GM12872 (cell line): ENCODE measurements around the gene GCC1.

Experiments
- CTCF ChIP-seq: IDR thresholded peaks from 3 replicates; pipeline ENCODE4 v1.5.1; 2011; ENCODE audit warnings: low read depth, mild to moderate bottlenecking, low read length, moderate library complexity; ENCODE audit not compliant: insufficient read depth

GCC1 gene

DNA sequence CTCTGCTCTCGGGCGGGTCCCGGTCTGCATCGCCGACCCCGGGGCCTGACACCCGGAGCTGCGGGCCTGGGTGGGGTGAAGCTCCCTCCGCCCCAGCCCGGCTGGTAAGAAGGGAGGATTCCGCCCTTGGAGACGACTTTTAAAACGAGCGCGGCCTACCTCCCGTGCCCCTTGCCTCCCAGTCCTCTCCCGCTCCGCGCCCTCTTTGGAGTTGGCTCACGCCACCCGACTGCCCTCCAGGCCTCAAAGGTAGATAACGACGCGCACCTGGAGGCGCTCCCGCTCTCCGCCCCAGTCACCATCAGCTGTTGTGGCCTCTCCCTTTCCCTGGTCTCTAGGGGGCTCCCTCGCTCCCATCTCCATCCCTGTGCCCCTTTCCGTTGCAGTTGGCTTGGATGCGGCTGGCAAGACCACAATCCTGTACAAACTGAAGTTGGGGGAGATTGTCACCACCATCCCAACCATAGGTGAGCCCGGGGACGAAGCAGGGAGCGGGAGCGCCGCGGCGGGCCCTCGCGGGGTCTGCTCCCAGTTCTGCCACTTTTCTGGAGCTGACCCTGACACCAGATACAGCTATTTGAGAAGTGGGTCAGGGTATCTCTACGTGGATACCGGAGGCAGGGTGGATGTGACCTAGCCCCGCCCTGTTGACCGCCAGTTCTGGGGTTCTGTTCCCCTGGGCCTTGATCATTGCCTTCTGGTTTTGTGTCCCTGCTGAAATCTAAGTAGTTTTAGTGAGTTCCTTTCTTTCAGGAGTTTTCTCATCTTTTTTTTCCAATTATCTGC, 3.5 kb upstream of the GCC1 start:
- peak; percentile 49 for TF ChIP-seq CTCF

GRCh38 chr7:127588019-127588696, 2.8 kb upstream of the GCC1 start, which contains the start of gene ARF5:
Gene ARF5 (plus strand): TSS chr7:127588411. CDS start chr7:127588499, 88 bp downstream.
- TF ChIP-seq CTCF, result no peak

- TF ChIP-seq CTCF, result no peak
These were observed 2.2 kb upstream of the GCC1 start for GRCh38 chr7:127587663-127588018.

GRCh38 chr7:127586346-127586745, 950 bp upstream of the GCC1 start:
- TF ChIP-seq CTCF, result no peak

DNA sequence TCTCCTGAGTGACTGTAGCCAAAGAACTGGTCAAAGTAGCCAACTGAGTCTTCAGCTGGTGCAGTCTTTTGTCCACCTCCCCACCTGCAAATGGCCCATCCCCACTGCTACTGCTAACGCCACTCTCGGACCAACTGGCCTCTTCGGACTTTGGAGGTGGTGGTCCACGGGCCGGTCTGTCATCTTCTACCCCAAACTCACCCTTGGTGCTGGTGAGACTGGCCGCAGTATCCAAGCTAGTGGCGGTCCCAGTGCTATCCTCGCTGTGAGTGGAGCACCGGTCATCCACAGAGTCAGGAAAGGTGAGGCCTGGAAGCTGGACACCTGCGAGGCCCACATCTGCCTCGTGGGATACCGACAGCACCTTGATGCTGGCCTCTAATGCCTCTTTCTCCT, 750 bp downstream of the GCC1 start:
- TF ChIP-seq CTCF, result no peak

- no peak for TF ChIP-seq CTCF
These were observed 3.0 kb downstream of the GCC1 start for GRCh38 chr7:127582361-127582760.

DNA sequence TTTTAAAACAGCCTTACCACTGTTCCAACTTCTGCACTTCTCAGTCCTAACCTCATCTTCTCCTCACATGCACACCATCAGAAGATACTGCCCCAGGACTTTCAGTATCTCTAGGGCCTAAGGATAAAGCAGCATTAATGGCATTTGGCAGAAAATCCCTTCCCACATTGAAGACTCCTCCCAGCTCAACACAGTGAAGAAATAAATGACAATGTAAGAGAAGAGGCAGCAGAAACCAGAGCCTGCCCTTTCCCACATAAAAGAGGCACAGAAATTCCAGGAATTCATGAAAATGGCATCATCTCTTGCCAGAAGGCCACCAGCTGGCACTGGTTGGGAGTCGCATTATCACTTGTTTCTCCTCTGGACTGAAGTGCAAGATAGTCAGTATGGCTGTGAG, 3.7 kb downstream of the GCC1 start:
- no peak for TF ChIP-seq CTCF
